ENCODE measurements around the gene NUP93. TPM values are rescaled to one million over a fixed set of nuclear protein-coding genes. Genes with fewer than 3 reads are reported as not detected.

NUP93 gene
- total and polyA plus RNA-seq, 2 experiments from 2014 or later = 139 to 187 TPM

DNA sequence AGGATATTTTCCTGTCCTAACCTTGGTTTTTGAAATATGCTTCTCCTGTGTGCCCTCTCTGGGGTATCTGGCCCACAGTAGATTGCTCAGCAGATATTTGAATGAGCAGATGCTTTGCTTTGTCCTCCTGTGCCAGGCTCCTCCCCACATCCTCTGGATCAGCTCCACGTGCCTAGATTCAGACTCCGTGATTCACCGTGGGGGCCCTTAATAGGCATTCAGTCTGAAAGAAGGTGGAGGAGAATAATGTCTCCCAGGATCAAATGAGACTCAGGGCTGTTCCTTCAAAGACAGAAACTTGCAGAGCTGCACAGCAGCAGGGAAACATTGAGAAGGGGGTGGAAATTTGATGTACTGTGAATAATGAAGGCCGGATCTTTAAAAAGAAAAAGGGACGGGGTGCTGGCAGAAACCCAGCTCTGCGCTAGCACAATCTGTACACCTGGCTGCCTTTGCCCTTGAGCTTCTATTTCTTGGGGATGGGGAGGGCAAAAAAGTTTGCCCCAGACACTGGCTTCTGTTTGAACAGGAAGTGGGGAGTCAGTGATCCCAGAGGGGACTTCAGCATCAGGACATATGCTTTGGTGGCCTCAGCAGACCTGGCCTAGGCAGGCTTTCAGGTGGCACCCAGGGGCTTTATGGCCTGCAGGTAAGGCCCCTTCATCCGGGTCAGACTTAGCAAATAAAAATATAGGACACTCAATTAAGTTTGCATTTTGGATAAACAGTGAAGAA, 119.2 kb downstream of the NUP93 start (continued):
- no peak for TF ChIP-seq EZH2 (IDR thresholded peaks at IDR 0.05; ENCODE audit: low read depth, unreplicated experiment)
- no peak for TF ChIP-seq POLR2AphosphoS5 (IDR thresholded peaks at IDR 0.05; ENCODE audit: low read depth)
- TF ChIP-seq ZNF331 (CRISPR knock-in tag; IDR thresholded peaks at IDR 0.05; ENCODE audit: low read depth) = no peak
- TF ChIP-seq NANOG (IDR thresholded peaks at IDR 0.05; ENCODE audit: borderline replicate concordance) = no peak

DNA sequence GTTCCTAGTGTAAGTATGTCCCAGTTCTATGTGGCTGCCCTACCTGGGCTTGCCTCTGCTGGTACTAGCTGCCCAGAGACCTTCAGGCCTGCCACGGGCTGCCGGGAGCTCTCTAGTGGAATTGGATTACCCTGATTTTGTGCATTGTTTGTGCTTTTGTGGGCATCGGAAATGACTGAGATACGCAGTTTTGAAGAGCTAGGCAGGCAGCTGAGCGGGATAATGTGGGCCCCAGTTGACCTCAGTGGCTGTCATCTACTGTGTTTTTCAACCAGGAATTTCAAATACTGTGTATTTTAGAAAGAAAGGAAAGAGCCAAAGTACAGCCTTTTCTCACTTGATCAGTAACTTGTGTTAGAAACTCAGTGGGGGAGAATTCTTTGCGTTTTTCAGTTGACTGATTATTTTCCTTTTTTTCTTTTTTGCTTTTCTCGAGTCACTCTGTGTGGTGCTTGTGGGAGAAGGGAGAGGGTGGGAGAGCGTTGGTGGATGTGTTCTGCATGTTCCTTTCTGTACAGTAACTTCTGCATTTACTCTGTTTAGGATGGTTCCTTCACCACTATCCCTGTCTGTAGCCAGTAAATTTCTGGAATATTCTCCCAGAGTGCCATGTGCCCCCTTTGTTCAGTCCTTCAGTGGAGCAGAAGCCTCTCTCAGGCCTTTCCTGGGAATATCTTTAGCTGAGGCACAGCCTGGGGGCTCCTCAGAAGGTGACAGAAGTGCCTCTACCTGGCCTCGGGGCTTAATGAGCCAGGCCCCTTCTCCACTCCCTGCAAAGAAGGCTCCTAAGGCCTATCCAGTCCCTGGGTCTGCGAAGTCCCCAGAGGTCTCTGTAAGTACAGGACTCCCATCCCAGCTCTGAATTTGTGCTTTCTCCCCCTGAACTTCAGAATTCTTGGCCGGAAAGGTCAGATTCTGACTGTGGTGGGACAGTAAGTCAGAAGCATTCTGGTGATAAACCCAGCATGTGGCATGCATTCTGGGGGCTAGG, 120.1 kb downstream of the NUP93 start:
- peaks cover 37% of the 10 kb centered on the region for H3K4me1 Mint-ChIP-seq
- Histone ChIP-seq H3K4me2 (no peak overlapping the region), H4K20me1 (replicated peaks; ENCODE audit: insufficient read depth) (no peaks in the 10 kb centered on the region; the same call in 1 of the 2 replicates)

More for the DNA sequence above, 120.1 kb downstream of the NUP93 start:
- Mint-ChIP-seq H3K4me3 (no peak overlapping the region), H3K27ac (peak overlapping the region; percentile 57; the same call in 1 of the 2 replicates), H3K27me3 (ENCODE audit: insufficient read depth, low read depth, poor library complexity) (peaks cover 16% of the 10 kb centered on the region), H3K9me3 (peaks cover 13% of the 10 kb centered on the region; the same call in 2 of the 3 replicates), H3K36me3 (ENCODE audit: low read depth) (peaks cover 9% of the 10 kb centered on the region; the same call in 2 of the 3 replicates)
- no peaks in the 10 kb centered on the region for H3K79me2 ChIP-seq (replicated peaks; ENCODE audit: insufficient read depth)
- H2AFZ ChIP-seq = no peak overlapping the region
- H3K4me3 ChIP-seq = no peak overlapping the region
- H3K9me2 ChIP-seq (ENCODE audit: insufficient read depth) = no peaks in the 10 kb centered on the region
- H3K36me3 ChIP-seq (ENCODE audit: insufficient read depth) = no peaks in the 10 kb centered on the region
- H3F3A ChIP-seq (replicated peaks; ENCODE audit: low read depth) = no peaks in the 10 kb centered on the region
- DNase-seq (ENCODE audit: low spot score) (no peak), ATAC-seq (no peak)
- peaks cover 17% of the 10 kb centered on the region for H3K4me1 ChIP-seq (ENCODE audit: insufficient read depth)
- no peak overlapping the region for H3K27ac ChIP-seq (ENCODE audit: low read depth)
- TF ChIP-seq POLR2AphosphoS5 (IDR thresholded peaks at IDR 0.05; ENCODE audit: low read depth) = no peak
- TF ChIP-seq, protein P1, sequence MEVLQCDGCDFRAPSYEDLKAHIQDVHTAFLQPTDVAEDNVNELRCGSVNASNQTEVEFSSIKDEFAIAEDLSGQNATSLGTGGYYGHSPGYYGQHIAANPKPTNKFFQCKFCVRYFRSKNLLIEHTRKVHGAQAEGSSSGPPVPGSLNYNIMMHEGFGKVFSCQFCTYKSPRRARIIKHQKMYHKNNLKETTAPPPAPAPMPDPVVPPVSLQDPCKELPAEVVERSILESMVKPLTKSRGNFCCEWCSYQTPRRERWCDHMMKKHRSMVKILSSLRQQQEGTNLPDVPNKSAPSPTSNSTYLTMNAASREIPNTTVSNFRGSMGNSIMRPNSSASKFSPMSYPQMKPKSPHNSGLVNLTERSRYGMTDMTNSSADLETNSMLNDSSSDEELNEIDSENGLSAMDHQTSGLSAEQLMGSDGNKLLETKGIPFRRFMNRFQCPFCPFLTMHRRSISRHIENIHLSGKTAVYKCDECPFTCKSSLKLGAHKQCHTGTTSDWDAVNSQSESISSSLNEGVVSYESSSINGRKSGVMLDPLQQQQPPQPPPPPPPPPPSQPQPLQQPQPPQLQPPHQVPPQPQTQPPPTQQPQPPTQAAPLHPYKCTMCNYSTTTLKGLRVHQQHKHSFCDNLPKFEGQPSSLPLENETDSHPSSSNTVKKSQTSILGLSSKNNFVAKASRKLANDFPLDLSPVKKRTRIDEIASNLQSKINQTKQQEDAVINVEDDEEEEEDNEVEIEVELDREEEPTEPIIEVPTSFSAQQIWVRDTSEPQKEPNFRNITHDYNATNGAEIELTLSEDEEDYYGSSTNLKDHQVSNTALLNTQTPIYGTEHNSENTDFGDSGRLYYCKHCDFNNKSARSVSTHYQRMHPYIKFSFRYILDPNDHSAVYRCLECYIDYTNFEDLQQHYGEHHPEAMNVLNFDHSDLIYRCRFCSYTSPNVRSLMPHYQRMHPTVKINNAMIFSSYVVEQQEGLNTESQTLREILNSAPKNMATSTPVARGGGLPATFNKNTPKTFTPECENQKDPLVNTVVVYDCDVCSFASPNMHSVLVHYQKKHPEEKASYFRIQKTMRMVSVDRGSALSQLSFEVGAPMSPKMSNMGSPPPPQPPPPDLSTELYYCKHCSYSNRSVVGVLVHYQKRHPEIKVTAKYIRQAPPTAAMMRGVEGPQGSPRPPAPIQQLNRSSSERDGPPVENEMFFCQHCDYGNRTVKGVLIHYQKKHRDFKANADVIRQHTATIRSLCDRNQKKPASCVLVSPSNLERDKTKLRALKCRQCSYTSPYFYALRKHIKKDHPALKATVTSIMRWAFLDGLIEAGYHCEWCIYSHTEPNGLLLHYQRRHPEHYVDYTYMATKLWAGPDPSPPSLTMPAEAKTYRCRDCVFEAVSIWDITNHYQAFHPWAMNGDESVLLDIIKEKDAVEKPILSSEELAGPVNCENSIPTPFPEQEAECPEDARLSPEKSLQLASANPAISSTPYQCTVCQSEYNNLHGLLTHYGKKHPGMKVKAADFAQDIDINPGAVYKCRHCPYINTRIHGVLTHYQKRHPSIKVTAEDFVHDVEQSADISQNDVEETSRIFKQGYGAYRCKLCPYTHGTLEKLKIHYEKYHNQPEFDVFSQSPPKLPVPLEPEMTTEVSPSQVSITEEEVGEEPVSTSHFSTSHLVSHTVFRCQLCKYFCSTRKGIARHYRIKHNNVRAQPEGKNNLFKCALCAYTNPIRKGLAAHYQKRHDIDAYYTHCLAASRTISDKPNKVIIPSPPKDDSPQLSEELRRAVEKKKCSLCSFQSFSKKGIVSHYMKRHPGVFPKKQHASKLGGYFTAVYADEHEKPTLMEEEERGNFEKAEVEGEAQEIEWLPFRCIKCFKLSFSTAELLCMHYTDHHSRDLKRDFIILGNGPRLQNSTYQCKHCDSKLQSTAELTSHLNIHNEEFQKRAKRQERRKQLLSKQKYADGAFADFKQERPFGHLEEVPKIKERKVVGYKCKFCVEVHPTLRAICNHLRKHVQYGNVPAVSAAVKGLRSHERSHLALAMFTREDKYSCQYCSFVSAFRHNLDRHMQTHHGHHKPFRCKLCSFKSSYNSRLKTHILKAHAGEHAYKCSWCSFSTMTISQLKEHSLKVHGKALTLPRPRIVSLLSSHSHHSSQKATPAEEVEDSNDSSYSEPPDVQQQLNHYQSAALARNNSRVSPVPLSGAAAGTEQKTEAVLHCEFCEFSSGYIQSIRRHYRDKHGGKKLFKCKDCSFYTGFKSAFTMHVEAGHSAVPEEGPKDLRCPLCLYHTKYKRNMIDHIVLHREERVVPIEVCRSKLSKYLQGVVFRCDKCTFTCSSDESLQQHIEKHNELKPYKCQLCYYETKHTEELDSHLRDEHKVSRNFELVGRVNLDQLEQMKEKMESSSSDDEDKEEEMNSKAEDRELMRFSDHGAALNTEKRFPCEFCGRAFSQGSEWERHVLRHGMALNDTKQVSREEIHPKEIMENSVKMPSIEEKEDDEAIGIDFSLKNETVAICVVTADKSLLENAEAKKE (CRISPR knock-in tag; IDR thresholded peaks at IDR 0.05) = no peak
- no peak for TF ChIP-seq NANOG (IDR thresholded peaks at IDR 0.05; ENCODE audit: borderline replicate concordance)
- no peak for TF ChIP-seq CREB1 (CRISPR knock-in tag; IDR thresholded peaks at IDR 0.05; ENCODE audit: low read depth)
- TF ChIP-seq EZH2 (IDR thresholded peaks at IDR 0.05; ENCODE audit: low read depth, unreplicated experiment) = no peak
- TF ChIP-seq, protein P2, sequence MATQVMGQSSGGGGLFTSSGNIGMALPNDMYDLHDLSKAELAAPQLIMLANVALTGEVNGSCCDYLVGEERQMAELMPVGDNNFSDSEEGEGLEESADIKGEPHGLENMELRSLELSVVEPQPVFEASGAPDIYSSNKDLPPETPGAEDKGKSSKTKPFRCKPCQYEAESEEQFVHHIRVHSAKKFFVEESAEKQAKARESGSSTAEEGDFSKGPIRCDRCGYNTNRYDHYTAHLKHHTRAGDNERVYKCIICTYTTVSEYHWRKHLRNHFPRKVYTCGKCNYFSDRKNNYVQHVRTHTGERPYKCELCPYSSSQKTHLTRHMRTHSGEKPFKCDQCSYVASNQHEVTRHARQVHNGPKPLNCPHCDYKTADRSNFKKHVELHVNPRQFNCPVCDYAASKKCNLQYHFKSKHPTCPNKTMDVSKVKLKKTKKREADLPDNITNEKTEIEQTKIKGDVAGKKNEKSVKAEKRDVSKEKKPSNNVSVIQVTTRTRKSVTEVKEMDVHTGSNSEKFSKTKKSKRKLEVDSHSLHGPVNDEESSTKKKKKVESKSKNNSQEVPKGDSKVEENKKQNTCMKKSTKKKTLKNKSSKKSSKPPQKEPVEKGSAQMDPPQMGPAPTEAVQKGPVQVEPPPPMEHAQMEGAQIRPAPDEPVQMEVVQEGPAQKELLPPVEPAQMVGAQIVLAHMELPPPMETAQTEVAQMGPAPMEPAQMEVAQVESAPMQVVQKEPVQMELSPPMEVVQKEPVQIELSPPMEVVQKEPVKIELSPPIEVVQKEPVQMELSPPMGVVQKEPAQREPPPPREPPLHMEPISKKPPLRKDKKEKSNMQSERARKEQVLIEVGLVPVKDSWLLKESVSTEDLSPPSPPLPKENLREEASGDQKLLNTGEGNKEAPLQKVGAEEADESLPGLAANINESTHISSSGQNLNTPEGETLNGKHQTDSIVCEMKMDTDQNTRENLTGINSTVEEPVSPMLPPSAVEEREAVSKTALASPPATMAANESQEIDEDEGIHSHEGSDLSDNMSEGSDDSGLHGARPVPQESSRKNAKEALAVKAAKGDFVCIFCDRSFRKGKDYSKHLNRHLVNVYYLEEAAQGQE (IDR thresholded peaks at IDR 0.05; ENCODE audit: unreplicated experiment) = no peak
- TF ChIP-seq JUNB (IDR thresholded peaks at IDR 0.05; ENCODE audit: unreplicated experiment) = no peak
- TF ChIP-seq ZNF331 (CRISPR knock-in tag; IDR thresholded peaks at IDR 0.05; ENCODE audit: low read depth) = no peak
- TF ChIP-seq, protein P3, sequence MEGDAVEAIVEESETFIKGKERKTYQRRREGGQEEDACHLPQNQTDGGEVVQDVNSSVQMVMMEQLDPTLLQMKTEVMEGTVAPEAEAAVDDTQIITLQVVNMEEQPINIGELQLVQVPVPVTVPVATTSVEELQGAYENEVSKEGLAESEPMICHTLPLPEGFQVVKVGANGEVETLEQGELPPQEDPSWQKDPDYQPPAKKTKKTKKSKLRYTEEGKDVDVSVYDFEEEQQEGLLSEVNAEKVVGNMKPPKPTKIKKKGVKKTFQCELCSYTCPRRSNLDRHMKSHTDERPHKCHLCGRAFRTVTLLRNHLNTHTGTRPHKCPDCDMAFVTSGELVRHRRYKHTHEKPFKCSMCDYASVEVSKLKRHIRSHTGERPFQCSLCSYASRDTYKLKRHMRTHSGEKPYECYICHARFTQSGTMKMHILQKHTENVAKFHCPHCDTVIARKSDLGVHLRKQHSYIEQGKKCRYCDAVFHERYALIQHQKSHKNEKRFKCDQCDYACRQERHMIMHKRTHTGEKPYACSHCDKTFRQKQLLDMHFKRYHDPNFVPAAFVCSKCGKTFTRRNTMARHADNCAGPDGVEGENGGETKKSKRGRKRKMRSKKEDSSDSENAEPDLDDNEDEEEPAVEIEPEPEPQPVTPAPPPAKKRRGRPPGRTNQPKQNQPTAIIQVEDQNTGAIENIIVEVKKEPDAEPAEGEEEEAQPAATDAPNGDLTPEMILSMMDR (conservative IDR thresholded peaks at IDR 0.05; ENCODE audit: low read depth in 2 of 2) = no peak
- no peak for TF ChIP-seq STAT1 (IDR thresholded peaks at IDR 0.05; ENCODE audit: unreplicated experiment)
- H3K27me3 ChIP-seq (ENCODE audit: insufficient read depth) = no peaks in the 10 kb centered on the region

All from GM23338 (cell line).